Femur (tissue), 1 donor: ENCODE measurements around the gene IRX2.

ENCODE experiments used
- DNase-seq: peaks from one replicate; pipeline ENCODE4 v3.0.0-alpha.2; 2017

The IRX2 gene

DNA sequence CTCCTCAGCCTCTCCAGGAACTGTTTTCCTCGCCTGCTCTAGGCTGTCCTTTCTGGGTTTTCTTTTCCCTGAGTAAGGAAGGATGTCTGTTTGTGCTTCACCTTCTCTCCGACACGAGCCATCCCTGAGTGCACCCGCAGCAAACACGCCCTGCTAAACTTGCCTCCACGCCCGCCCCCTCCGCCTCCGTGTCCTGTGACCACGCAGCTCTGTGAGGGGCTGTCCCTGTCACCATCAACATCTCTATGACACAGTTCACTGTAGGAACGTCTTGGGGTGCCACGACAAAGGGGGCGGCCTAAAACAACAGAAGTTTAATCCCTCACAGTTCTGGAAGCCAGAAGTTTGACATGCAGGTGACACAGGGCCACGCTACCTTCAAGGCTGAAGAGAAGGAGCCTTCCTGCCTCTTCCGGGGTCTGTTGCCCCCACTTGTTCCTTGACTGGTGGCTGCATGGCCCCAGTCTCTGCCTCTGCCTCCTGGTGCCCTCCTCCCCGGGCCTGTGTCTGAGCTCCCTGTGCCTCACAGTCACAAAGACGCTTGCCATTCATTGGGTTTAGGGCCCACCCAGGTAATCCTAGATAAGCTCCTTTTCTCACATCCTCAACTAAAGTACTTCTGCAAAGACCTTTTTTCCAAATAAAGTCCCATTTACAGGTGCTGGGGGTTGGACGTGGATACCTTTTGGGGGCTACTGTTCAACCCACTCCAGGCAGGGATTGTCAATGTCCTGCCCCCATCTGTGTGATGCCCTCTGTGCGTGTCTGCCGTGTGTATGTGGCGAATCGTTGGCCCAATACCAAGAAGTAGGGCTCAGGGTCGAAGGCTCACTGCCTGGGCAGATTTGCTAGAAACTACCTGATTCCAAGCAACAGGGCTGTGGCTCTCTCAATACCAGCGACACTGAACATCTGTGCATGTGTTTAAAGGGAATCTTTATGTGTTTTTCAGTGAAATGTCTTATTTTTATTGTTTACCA, 39.7 kb downstream of the IRX2 start:
- DNase-seq: no peak

DNA sequence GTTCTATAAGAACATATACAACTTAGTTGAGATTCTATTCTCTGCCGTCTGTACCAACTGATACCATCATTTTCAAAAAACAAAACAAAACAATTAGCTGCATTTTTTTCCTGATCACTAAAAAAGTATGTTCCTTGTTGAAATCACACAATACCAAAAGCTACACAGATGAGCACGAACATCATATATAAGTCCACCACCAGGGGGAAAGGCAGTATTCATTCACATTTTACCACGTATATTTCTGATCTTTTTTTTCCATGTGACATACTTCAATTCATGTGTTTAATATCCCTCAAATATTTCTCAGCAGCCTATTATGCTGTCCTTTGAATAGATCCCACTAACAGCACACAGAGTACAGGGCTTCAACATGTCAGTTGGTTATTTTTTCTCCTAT, 40.6 kb downstream of the IRX2 start:
- DNase-seq: no peak

- no peak for DNase-seq
These were observed 41.3 kb downstream of the IRX2 start for GRCh38 chr5:2709976-2710689.

- no peak for DNase-seq
These were observed 42.7 kb downstream of the IRX2 start for GRCh38 chr5:2708751-2709150.

DNA sequence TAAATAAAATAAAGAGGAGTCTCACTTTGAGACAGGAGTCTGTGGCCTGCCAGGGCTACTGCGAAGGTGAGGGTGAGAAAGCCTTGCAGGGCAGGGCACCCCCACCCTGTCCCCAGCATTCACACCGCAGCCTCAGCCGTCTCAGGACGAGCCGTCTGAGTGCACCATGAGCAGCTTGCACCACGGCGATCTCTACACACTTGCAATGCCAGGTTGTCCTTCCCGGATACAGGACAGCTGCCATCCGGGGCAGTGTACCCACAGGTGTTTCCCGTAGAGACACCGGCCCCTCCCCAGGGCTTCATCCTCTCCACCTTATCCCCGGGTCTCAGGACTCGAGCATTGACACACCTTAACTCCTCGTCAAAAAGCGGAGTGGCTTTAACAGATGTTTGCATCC, 43.3 kb downstream of the IRX2 start:
- DNase-seq: no peak

- DNase-seq: no peak
These were observed 45.6 kb downstream of the IRX2 start for GRCh38 chr5:2705861-2706260.

DNA sequence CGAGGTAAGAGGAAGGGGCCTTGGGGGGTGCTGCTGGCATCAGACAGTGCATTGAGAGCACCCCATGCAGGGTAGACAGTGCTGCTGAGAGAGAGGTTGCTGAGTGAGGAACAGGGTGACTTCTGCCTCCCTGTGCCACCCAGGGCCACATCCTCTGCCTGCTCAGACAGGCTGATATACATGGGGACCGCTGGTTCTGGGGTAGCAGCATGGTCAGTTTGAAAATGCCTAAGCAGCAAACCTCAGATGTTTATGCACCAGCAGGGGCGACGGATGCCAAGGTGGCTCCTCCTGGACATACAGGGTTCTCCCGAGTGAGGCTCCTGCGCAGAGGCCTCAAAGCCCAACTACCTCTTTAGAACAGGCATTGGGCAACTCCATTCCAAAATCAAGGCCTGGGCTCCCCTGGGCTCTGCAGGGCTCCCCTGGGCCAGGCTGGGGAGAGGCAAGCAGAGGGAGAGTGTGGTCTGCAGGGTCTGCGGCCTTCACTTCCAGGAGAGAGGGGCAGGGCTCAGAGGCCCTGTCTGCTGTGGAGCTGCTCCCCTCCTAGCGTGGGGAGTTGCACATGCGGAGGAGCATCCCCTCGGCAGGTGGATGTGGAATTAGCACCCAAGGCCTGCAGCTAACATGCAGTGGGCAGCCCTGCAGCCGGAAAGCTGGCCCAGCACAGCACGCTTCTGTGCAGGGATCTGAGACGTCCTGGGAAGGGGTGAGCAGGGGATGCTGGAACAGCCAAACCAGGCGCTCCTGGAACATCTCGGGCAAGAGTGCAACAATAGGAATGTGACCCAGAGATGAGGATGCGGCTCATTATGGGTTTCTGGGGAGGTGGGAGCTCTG, 46.5 kb downstream of the IRX2 start:
- no peak for DNase-seq

- no peak for DNase-seq
These were observed 47.4 kb downstream of the IRX2 start for GRCh38 chr5:2704111-2704510.

GRCh38 chr5:2703615-2704014, 47.9 kb downstream of the IRX2 start:
- DNase-seq: no peak

DNA sequence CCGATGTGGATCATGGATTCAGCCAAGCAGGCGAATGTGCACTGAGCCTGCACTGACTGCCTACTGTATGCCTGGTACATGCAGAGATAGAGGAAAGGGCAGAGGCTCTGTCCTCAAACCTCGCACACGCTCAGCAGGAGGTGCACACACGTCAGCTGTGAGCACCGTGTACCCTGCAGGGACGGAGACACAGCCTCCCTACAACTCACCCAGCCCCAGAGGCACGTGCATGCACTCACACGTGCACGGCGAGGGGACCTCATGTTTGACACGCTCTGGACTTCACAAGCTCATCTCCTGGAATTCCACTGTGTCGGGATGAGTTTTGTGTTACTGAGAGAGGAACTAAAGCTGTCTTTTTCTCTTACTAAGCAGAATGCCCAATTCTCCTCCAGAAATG, 48.4 kb downstream of the IRX2 start:
- DNase-seq: no peak

DNA sequence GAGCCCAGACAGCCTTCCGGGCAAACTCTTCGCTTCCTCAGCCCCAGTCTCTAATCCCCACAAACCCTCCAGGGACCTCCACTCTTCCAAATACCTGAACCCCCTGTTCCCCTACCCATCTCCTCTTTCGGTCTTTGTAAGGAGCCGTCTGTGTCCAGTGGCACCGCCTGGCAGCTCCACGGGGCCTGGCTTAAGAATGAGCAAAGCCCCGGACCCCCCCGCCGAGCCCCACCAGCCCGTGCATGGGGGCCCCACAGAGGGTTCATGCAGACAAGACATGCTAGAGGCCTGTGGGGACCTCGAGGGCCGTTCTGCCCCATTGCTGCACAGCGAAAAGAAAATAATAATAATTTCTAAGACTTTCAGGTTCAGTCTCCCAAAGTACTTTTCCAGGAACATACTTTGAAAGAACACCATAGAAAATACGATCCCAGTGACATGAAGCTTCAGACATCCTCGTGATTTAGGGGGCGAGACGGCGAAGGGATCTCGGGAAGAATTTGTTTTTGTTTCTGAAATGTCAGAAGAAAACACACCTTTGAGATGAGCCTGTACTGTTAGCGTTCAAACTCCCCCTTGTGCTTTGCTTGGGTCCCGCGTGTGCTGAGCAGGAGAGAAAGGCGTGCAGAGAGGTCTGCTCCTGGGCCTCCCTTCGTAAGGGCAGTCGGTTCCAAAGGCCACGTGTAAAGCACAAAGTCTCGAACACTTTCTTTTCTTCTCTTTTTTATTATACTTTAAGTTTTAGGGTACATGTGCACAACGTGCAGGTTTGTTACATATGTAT, 49.2 kb downstream of the IRX2 start:
- no peak for DNase-seq

DNA sequence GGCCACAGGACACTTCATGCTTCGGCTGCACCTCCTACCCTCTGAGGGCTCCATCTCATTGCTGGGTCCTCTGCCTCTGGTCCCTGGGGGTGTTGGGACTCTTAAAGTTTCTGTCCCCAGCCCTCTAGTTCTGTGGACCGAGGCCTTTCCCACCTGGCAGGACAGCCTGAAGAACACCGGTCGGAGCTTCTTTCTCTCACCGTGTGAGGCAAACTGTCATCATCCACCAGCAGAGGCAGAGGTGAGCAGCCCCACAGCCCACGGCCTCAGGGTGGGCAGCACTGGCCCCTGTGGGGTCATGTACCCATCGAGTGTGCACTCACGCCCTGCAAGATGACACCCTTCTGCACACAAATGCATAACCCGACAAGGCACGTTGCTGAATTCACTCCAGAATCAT, 49.9 kb downstream of the IRX2 start:
- DNase-seq: no peak

GRCh38 chr5:2700876-2701275, 50.6 kb downstream of the IRX2 start:
- no peak for DNase-seq

GRCh38 chr5:2699686-2700085, 51.8 kb downstream of the IRX2 start:
- no peak for DNase-seq

GRCh38 chr5:2699231-2699630, 52.2 kb downstream of the IRX2 start:
- no peak for DNase-seq

DNA sequence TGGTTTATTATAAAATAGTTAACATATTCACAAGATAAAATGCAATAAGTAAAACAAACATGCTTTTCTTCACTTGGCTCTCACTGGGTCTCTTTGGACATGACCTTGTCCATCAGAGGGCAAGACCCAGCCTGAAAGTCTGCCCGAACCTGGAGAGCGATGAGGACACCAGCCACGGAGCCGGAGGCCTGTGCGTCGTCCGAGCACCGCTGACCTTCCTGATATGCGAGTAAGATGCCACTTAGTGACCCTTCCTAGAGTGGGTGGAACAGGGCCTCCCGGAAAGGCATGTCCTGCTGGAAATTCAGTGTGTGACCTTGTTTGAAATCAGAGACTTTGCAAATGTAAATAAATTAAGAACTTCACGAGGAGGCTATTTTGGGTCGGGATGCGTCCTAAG, 52.9 kb downstream of the IRX2 start:
- DNase-seq: no peak

GRCh38 chr5:2697446-2698200, 53.9 kb downstream of the IRX2 start:
- no peak for DNase-seq

- DNase-seq: no peak
These were observed 54.4 kb downstream of the IRX2 start for GRCh38 chr5:2697041-2697440.
